BE2C (cell line): ENCODE data around the gene APPL2.

Source experiments
- DNase-seq: peaks from one replicate; pipeline ENCODE4 v3.0.0-alpha.2; 2020
- H3K27me3 ChIP-seq: fragments of 250-450 bp; sonication (Bioruptor Pico); 2 replicates; pipeline ENCODE4 v1.5.1; 2020; ENCODE audit warnings: mild to moderate bottlenecking
- H3K36me3 ChIP-seq: fragments of 250-450 bp; sonication (Bioruptor Pico); 2 replicates; pipeline ENCODE4 v1.5.1; 2020; ENCODE audit warnings: mild to moderate bottlenecking
- H3K4me1 ChIP-seq: fragments of 250-450 bp; sonication (Bioruptor Pico); 2 replicates; pipeline ENCODE4 v1.5.1; 2020
- H3K4me3 ChIP-seq: 2 replicates; pipeline ENCODE4 v1.5.1; 2011; ENCODE audit warnings: low read depth, low read length
- H3K9me3 ChIP-seq: fragments of 250-450 bp; sonication (Bioruptor Pico); 2 replicates; pipeline ENCODE4 v1.5.1; 2020
- TF ChIP-seq, protein P1 (sequence below): IDR thresholded peaks from 2 replicates; pipeline ENCODE4 v1.5.1; 2012; ENCODE audit warnings: mild to moderate bottlenecking, low read depth, low read length

Gene APPL2

DNA sequence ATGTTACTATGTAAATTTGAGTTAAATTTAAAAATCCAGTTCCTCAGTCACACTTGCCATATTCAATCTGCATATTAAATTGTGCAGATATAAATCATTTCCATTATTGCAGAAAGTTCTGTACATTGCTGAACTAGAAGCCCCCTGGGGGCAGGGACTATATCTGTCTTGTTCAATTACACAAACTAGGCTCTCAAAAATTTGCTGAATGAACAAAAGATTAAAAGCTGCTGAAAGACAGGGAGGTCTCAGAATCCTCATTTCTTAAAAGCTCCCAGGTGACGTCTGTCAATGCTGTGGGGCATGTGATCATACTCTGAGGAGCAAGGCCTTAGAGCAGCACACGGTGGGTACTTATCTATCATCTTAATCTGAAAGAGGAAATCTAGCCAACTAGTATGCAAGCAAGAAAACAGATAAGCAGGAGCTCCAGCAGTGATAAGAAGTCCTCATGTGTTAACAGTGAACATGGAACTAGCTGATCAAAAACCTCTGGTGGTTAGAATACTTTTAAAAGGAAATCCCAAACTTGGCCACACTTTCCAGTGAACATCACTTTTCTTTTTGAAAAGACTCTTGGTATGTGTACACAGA, 60.5 kb downstream of the APPL2 start:
- Histone ChIP-seq H3K4me3 (no peak overlapping the region), H3K9me3 (no peaks in the 10 kb centered on the region), H3K4me1 (no peaks in the 10 kb centered on the region), H3K36me3 (peaks cover 6% of the 10 kb centered on the region), H3K27me3 (no peaks in the 10 kb centered on the region)
- TF ChIP-seq, protein P1, sequence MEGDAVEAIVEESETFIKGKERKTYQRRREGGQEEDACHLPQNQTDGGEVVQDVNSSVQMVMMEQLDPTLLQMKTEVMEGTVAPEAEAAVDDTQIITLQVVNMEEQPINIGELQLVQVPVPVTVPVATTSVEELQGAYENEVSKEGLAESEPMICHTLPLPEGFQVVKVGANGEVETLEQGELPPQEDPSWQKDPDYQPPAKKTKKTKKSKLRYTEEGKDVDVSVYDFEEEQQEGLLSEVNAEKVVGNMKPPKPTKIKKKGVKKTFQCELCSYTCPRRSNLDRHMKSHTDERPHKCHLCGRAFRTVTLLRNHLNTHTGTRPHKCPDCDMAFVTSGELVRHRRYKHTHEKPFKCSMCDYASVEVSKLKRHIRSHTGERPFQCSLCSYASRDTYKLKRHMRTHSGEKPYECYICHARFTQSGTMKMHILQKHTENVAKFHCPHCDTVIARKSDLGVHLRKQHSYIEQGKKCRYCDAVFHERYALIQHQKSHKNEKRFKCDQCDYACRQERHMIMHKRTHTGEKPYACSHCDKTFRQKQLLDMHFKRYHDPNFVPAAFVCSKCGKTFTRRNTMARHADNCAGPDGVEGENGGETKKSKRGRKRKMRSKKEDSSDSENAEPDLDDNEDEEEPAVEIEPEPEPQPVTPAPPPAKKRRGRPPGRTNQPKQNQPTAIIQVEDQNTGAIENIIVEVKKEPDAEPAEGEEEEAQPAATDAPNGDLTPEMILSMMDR, result no peak
- DNase-seq, result no peak

DNA sequence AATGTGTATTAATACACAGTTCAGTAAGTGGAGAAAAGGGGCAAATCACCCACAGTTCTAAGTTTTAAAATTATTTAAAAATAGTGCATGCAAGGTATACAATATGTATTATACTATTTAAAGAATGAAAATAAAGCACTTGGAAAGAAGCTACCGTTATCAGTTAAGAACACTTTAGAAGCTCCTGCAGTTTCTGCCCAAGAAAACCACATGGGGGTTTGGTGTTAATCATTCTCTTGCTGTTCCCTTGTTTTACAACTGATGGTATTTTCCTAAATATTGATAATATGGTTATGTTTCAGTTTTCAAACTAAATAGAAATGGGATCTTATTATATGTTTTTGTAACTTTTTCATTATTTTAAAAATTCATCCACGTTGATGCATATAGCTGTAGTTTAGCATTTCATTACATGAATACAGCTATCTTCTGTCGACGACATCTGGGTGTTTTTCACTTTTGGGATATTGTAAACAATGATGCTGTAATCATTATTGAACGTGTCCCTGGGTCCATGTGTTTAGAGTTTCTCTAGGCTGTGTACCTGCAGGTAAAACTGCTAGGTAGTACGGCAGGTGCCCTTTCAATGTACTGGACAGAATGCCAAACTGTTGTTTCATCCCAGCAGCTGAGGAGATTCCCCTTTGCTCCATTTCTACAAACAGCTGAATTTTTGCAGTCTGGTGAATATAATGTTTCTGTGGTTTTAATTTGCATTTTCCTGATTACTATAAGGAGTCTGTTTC, 64.1 kb downstream of the APPL2 start:
- H3K36me3 ChIP-seq, result peaks cover 5% of the 10 kb centered on the region
- H3K27me3 ChIP-seq, result no peaks in the 10 kb centered on the region
- H3K4me1 ChIP-seq, result no peaks in the 10 kb centered on the region
- no peaks in the 10 kb centered on the region for H3K9me3 ChIP-seq
- TF ChIP-seq, protein P1, result no peak
- no peak for DNase-seq
- no peak overlapping the region for H3K4me3 ChIP-seq

DNA sequence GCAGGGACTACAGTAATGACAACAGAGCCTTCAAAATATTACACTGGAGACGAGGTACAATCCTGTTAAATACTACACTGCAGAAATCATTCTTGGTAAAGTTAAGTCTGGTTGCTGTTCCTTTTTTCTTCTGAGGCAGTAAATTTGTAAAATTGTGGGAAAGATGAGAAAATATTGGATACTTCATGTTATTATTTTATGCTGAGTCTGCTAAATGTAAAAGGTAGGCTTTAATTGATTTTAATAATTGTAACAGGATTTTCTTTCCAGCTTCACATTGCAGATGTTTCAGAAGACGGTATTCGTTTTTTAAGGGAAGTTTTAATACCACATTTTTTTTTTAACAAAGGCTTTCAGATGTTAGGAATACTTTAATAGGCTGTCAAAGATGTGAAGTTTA, 65.8 kb downstream of the APPL2 start:
- Histone ChIP-seq H3K9me3 (no peaks in the 10 kb centered on the region), H3K27me3 (no peaks in the 10 kb centered on the region), H3K4me3 (no peak overlapping the region), H3K36me3 (peaks cover 14% of the 10 kb centered on the region), H3K4me1 (no peaks in the 10 kb centered on the region)
- TF ChIP-seq, protein P1, result no peak
- DNase-seq, result no peak

DNA sequence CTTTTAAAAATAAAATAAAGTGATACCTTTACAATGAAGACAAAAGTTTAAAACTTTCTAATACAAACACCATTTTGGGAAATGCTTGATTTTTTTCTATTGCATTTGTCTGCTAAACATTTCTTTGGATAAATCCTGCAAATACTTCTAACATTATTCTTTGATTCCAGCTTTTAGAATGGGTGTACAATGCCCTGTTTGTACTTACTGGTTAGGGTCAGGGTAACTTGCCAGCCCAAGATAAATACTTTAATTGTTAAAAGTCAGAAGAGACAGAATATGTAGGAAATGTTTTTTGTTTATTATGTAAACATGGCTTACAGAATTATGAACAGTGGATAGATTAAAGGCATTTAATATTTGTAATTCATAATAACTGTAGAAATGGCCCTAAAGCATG, 68.0 kb downstream of the APPL2 start:
- TF ChIP-seq, protein P1, result no peak
- Histone ChIP-seq H3K9me3 (no peaks in the 10 kb centered on the region), H3K4me3 (no peak overlapping the region), H3K36me3 (peaks cover 31% of the 10 kb centered on the region), H3K4me1 (no peaks in the 10 kb centered on the region), H3K27me3 (no peaks in the 10 kb centered on the region)
- no peak for DNase-seq

DNA sequence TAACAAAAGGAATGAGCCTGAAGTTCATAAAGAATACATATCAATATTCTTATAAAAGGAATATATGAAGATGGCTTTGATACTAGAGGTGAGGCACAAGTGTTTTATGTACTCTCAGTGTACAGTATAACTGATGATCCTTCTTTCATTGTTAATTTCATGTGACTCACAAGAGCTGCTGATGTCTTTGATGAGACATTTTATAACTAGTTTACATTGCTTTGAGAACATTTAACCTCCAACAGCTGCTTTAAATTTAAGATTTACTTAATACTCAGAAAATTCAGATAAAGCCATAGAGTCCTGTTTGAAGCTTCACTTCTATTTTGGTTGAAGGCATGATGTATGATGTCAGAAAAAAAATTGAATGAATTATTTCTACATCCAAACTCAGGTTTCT, 68.6 kb downstream of the APPL2 start:
- H3K4me3 ChIP-seq, result no peak overlapping the region
- no peaks in the 10 kb centered on the region for H3K9me3 ChIP-seq
- H3K36me3 ChIP-seq, result peaks cover 35% of the 10 kb centered on the region
- DNase-seq, result no peak
- TF ChIP-seq, protein P1, result no peak
- no peaks in the 10 kb centered on the region for H3K27me3 ChIP-seq
- no peaks in the 10 kb centered on the region for H3K4me1 ChIP-seq

DNA sequence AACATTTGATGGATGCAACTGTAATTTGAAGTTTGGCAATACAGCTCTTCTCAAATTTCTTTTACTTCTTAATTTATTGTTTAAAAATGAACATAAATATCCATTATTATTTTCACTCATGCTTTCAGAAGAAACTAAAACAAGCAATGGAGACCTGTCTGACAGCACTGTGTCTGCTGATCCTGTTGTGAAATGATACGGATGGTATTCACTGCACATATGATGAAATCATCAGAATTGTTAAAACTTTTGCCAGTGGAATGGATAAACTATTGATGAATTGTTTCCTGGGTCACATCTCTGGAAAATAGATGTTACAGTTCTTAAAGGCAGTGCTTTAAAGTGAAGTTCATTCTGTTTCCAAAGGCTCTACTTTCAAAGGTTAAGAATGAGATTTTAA, 69.2 kb downstream of the APPL2 start:
- TF ChIP-seq, protein P1, result no peak
- H3K27me3 ChIP-seq, result no peaks in the 10 kb centered on the region
- no peaks in the 10 kb centered on the region for H3K4me1 ChIP-seq
- H3K36me3 ChIP-seq, result peaks cover 38% of the 10 kb centered on the region
- no peaks in the 10 kb centered on the region for H3K9me3 ChIP-seq
- DNase-seq, result no peak
- H3K4me3 ChIP-seq, result no peak overlapping the region
